ENCODE results near the gene RNASE13.

RNASE13 gene

DNA sequence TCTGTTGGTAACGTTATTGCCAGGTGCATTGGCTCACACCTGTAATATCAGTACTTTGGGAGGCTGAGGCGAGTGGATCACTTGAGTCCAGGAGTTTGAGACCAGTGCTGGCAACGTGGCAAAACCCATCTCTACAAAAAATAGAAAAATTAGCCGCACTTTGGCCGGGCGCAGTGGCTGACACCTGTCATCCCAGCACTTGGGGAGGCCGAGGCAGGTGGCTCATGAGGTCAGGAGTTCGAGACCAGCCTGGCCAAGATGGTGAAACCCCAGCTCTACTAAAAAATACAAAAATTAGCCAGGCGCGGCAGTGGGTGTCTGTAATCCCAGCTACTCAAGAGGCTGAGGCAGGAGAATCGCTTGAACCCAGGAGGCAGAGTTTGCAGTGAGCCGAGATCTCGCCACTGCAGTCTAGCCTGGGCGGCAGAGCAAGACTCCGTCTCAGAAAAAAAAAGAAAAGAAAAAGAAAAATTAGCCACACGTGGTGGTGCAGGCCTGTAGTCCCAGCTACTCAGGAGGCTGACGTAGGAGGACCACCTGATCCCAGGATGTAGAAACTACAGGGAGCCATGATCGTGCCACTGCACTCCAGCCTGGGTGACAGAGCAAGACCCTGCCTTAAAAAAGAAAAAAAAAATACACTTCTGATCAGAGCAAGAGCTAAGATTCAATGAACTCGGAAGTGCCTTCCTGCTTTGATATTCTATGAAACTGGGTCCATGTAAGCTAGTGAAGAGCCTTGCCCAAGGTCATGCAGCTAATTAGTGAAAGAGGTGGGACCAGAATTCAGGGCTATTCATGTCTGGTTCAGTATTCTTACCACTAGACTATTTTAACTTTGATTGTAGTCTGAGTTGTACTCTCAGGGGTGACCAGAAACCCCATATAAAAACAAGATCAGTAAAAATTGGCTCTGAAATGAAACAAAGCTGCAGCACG lies 18.8 kb upstream of the RNASE13 start:
- in situ Hi-C loops (cut with MboI; ENCODE audit: low sequenced_read_pairs, unreplicated experiment): no loop called here
- TF ChIP-seq, protein P1, sequence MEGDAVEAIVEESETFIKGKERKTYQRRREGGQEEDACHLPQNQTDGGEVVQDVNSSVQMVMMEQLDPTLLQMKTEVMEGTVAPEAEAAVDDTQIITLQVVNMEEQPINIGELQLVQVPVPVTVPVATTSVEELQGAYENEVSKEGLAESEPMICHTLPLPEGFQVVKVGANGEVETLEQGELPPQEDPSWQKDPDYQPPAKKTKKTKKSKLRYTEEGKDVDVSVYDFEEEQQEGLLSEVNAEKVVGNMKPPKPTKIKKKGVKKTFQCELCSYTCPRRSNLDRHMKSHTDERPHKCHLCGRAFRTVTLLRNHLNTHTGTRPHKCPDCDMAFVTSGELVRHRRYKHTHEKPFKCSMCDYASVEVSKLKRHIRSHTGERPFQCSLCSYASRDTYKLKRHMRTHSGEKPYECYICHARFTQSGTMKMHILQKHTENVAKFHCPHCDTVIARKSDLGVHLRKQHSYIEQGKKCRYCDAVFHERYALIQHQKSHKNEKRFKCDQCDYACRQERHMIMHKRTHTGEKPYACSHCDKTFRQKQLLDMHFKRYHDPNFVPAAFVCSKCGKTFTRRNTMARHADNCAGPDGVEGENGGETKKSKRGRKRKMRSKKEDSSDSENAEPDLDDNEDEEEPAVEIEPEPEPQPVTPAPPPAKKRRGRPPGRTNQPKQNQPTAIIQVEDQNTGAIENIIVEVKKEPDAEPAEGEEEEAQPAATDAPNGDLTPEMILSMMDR (IDR thresholded peaks at IDR 0.05; ENCODE audit: borderline replicate concordance, control extremely low read depth, extremely low read depth, insufficient read depth, missing control alignments): no peak
- no peak for DNase-seq (ENCODE audit: low spot score)

- TF ChIP-seq, protein P1 (IDR thresholded peaks at IDR 0.05; ENCODE audit: borderline replicate concordance, control extremely low read depth, extremely low read depth, insufficient read depth, missing control alignments): no peak
- no peak for DNase-seq (ENCODE audit: low spot score)
- in situ Hi-C loops (cut with MboI; ENCODE audit: low sequenced_read_pairs, unreplicated experiment): no loop called here
Measured at GRCh38 chr14:21050597-21050996, 16.0 kb upstream of the RNASE13 start.

- in situ Hi-C loops (cut with MboI; ENCODE audit: low sequenced_read_pairs, unreplicated experiment): no loop called here
- DNase-seq (ENCODE audit: low spot score): no peak
- TF ChIP-seq, protein P1 (IDR thresholded peaks at IDR 0.05; ENCODE audit: borderline replicate concordance, control extremely low read depth, extremely low read depth, insufficient read depth, missing control alignments): no peak
Measured at GRCh38 chr14:21049271-21049673, 14.7 kb upstream of the RNASE13 start.

DNA sequence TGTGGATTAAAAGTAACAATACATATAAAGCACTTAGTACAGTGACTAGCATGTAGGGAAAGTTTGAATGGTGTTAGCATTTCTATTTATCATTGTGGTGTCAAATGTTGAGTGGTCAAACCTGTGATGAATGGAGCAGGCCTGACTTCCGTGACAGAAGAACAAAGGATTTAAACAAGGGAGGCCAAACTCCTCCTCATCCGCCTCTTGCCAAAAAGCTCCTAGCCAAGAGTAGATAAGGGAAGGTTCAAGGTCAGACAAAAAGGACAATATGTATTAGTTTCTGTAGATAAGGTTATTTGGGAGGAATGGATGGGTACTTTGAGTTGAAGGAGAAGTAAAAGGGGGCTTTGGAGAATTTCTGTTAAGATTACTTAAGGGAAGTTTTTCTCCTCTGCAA lies 14.0 kb upstream of the RNASE13 start:
- in situ Hi-C loops (cut with MboI; ENCODE audit: low sequenced_read_pairs, unreplicated experiment): no loop called here
- TF ChIP-seq, protein P1 (IDR thresholded peaks at IDR 0.05; ENCODE audit: borderline replicate concordance, control extremely low read depth, extremely low read depth, insufficient read depth, missing control alignments): no peak
- DNase-seq (ENCODE audit: low spot score): no peak

DNA sequence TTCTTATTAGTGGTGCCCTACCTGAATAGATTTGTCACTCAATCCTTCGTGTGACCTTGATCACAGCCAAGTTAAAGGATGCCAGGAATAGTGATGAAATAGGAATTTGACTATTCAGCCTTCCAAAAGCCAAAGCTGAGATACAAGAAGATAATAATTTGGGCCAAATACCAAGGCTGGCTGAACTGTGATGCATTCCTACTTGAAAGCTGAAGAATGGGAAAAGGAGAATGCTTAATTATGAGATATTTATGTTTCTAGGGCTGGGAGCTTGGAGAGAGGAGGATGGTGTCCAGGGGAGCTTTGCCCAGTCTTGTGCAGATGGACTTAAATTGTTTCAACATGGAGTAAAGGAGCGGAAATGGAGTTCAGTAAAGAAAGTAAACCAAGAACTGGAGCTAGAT lies 12.8 kb upstream of the RNASE13 start:
- in situ Hi-C loops (cut with MboI; ENCODE audit: low sequenced_read_pairs, unreplicated experiment): no loop called here
- TF ChIP-seq, protein P1 (IDR thresholded peaks at IDR 0.05; ENCODE audit: borderline replicate concordance, control extremely low read depth, extremely low read depth, insufficient read depth, missing control alignments): no peak

DNA sequence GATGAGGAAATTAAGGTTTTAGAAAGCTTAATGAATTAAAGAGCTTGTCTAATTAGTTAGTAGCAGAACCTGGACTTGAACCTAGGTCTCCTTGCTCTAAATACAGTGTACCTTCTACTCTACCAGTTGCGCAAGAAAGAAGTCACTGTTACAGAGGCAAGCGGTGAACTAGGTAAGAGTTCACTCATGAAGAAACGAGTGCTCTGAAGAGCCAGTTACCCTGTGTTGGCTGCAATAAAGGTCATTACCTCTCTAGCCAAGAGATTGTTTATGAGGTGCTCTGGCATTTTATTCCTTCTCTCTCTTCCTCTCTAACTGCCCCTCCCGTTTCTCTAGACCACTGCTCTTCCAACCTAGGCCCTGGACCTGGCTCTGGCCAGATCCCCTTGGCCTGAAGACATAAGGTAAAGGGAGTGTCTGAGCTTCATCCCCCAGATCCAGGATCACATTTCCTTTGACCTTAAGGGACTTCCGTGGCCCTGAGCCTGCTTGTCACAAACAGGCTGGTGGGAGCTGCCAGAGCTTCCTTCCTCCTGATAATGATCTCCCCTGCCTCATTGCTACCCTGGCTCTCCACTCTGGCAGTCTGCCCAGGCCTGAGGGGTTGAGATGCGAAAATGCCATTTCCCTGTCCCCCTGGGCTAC lies 9.5 kb upstream of the RNASE13 start:
- TF ChIP-seq, protein P1 (IDR thresholded peaks at IDR 0.05; ENCODE audit: borderline replicate concordance, control extremely low read depth, extremely low read depth, insufficient read depth, missing control alignments): no peak
- no peak for DNase-seq (ENCODE audit: low spot score)
- in situ Hi-C loops (cut with MboI; ENCODE audit: low sequenced_read_pairs, unreplicated experiment): no loop called here

More for the DNA sequence above, 12.8 kb upstream of the RNASE13 start:
- no peak for DNase-seq (ENCODE audit: low spot score)

Measured in GM13976 (cell line).